ENCODE results near the gene PRDM16. TPM values are rescaled to one million over a fixed set of nuclear protein-coding genes. Genes with fewer than 3 reads are reported as not detected.
A peak's percentile ranks its signal among the peaks of the same experiment; 100 is the strongest.

The PRDM16 gene
- total RNA-seq, 1 donor from 2014 or later: 0.43 TPM

GRCh38 chr1:3060127-3060526 lies 8.9 kb upstream of the PRDM16 start:
- Mint-ChIP-seq H3K27ac (ENCODE audit: unreplicated experiment) (no peak overlapping the region), H3K36me3 (ENCODE audit: low read depth, unreplicated experiment) (no peaks in the 10 kb centered on the region), H3K9me3 (ENCODE audit: unreplicated experiment) (no peaks in the 10 kb centered on the region), H3K4me1 (ENCODE audit: low read depth, unreplicated experiment) (no peaks in the 10 kb centered on the region), H3K4me3 (ENCODE audit: unreplicated experiment) (no peak overlapping the region), H3K27me3 (ENCODE audit: low read depth, unreplicated experiment) (peaks cover 71% of the 10 kb centered on the region)
- Histone ChIP-seq H3K4me3 (ENCODE audit: insufficient read depth, low read depth, low read length) (no peak overlapping the region), H3K27me3 (ENCODE audit: insufficient read depth, low read length) (peaks cover 22% of the 10 kb centered on the region), H3K4me2 (ENCODE audit: low read length) (no peak overlapping the region), H4K20me1 (ENCODE audit: insufficient read depth, low read length) (peaks cover 10% of the 10 kb centered on the region), H3K36me3 (ENCODE audit: insufficient read depth, low read length) (no peaks in the 10 kb centered on the region), H3K9me3 (ENCODE audit: insufficient read depth, low read depth, low read length) (no peaks in the 10 kb centered on the region), H3K4me1 (ENCODE audit: insufficient read depth, low read length) (peaks cover 5% of the 10 kb centered on the region), H3K79me2 (ENCODE audit: insufficient read depth, low read length) (no peaks in the 10 kb centered on the region), H3K27ac (ENCODE audit: low read depth, low read length) (no peak overlapping the region), H3K9ac (ENCODE audit: low read length) (no peak overlapping the region), H2AFZ (ENCODE audit: low read depth, low read length) (no peak overlapping the region)
- TF ChIP-seq EZH2 (IDR thresholded peaks at IDR 0.05; ENCODE audit: insufficient read depth, low read length) (no peak), CTCF (IDR thresholded peaks at IDR 0.05; ENCODE audit: insufficient read depth, low read depth, low read length) (no peak)
- FAIRE-seq (no peak), DNase-seq (ENCODE audit: low read depth) (no peak)

DNA sequence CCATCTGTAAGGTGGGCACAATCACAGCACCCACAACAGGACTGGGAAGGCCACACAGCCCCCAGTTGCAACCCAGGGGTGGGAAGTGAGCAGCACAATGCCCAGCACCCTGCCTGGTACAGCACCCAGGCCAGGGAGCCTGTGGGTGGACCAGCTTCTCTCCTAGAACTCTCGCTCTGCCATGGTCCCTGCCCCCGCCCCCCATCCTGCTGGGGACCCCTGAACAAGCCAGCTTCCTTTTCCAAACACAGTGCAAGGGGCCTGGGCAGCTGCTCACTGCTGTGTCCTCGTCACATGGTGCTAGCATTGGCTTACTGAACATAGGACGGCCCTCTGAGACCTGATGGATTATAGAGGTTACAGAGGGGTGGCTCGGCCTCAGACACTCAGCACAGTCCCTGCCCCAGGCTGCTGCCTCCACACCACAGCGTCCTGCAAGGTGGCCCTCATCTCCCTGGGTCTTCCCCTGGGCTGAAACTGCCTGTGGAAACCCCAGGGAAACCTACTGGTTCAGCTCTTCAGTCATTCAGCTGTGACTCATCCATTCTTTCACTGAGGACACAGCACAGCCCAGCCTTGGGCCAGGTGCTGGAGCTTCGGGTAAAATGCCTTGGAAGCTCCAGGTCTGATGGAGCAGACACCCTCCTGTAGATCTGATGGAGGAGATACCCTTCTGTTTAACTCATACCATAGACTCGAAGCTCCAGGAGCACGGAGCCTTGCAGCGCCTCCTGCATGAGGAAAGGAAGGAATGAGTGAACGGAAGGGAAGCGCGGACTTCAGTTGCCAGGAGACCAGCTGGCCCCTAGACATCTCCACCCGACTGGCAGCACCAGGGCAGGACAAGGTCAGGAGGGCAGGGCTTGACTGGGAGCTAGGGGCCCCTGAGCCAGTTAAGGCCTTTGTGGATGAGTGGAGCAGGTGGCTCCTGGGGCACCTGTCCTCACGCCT lies 8.1 kb upstream of the PRDM16 start:
- Histone ChIP-seq H3K4me1 (ENCODE audit: insufficient read depth, low read length) (peaks cover 5% of the 10 kb centered on the region), H3K4me2 (ENCODE audit: low read length) (no peak overlapping the region), H2AFZ (ENCODE audit: low read depth, low read length) (no peak overlapping the region), H3K9me3 (ENCODE audit: insufficient read depth, low read depth, low read length) (no peaks in the 10 kb centered on the region), H3K9ac (ENCODE audit: low read length) (no peak overlapping the region), H3K27ac (ENCODE audit: low read depth, low read length) (no peak overlapping the region), H3K4me3 (ENCODE audit: insufficient read depth, low read depth, low read length) (no peak overlapping the region), H3K27me3 (ENCODE audit: insufficient read depth, low read length) (peaks cover 23% of the 10 kb centered on the region), H3K79me2 (ENCODE audit: insufficient read depth, low read length) (no peaks in the 10 kb centered on the region), H3K36me3 (ENCODE audit: insufficient read depth, low read length) (no peaks in the 10 kb centered on the region), H4K20me1 (ENCODE audit: insufficient read depth, low read length) (peaks cover 17% of the 10 kb centered on the region)
- FAIRE-seq: no peak
- peaks cover 69% of the 10 kb centered on the region for H3K27me3 Mint-ChIP-seq (ENCODE audit: low read depth, unreplicated experiment)
- peak; percentile 14 for DNase-seq (ENCODE audit: low read depth)
- no peak overlapping the region for H3K27ac Mint-ChIP-seq (ENCODE audit: unreplicated experiment)
- no peaks in the 10 kb centered on the region for H3K36me3 Mint-ChIP-seq (ENCODE audit: low read depth, unreplicated experiment)
- no peak overlapping the region for H3K4me3 Mint-ChIP-seq (ENCODE audit: unreplicated experiment)
- H3K4me1 Mint-ChIP-seq (ENCODE audit: low read depth, unreplicated experiment): no peaks in the 10 kb centered on the region
- H3K9me3 Mint-ChIP-seq (ENCODE audit: unreplicated experiment): no peaks in the 10 kb centered on the region
- TF ChIP-seq EZH2 (IDR thresholded peaks at IDR 0.05; ENCODE audit: insufficient read depth, low read length): no peak
- no peak for TF ChIP-seq CTCF (IDR thresholded peaks at IDR 0.05; ENCODE audit: insufficient read depth, low read depth, low read length)

DNA sequence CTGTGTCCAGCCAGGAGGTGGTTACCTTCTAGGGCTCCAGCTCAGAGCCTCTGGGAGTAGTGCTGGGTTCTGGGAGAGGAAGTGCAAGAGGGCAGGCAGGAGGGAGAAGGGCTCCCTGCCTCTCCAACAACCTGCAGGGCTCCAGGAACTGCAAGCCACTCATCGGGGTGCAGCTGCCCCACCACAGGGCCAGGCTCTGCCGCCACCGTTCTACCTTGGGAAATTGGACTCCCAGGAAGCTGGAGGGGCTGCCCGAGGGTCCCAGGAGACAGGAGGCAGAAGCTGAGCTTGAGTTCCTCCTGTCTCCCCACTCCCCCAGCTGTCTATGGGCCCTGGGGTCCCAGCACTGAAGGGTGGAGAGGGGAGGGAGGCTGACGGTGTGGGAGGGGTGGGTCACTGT lies 7.4 kb upstream of the PRDM16 start:
- no peak for FAIRE-seq

More for the DNA sequence above, 7.4 kb upstream of the PRDM16 start:
- Histone ChIP-seq H2AFZ (ENCODE audit: low read depth, low read length) (no peak overlapping the region), H3K4me2 (ENCODE audit: low read length) (no peak overlapping the region), H3K36me3 (ENCODE audit: insufficient read depth, low read length) (no peaks in the 10 kb centered on the region), H3K27ac (ENCODE audit: low read depth, low read length) (no peak overlapping the region), H3K9ac (ENCODE audit: low read length) (no peak overlapping the region), H4K20me1 (ENCODE audit: insufficient read depth, low read length) (peaks cover 24% of the 10 kb centered on the region), H3K79me2 (ENCODE audit: insufficient read depth, low read length) (peaks cover 5% of the 10 kb centered on the region), H3K4me3 (ENCODE audit: insufficient read depth, low read depth, low read length) (no peak overlapping the region), H3K4me1 (ENCODE audit: insufficient read depth, low read length) (peaks cover 5% of the 10 kb centered on the region), H3K27me3 (ENCODE audit: insufficient read depth, low read length) (peaks cover 23% of the 10 kb centered on the region), H3K9me3 (ENCODE audit: insufficient read depth, low read depth, low read length) (no peaks in the 10 kb centered on the region)
- Mint-ChIP-seq H3K9me3 (ENCODE audit: unreplicated experiment) (no peaks in the 10 kb centered on the region), H3K27ac (ENCODE audit: unreplicated experiment) (no peak overlapping the region), H3K27me3 (ENCODE audit: low read depth, unreplicated experiment) (peaks cover 69% of the 10 kb centered on the region), H3K4me3 (ENCODE audit: unreplicated experiment) (no peak overlapping the region), H3K4me1 (ENCODE audit: low read depth, unreplicated experiment) (no peaks in the 10 kb centered on the region), H3K36me3 (ENCODE audit: low read depth, unreplicated experiment) (no peaks in the 10 kb centered on the region)
- TF ChIP-seq EZH2 (IDR thresholded peaks at IDR 0.05; ENCODE audit: insufficient read depth, low read length) (no peak), CTCF (IDR thresholded peaks at IDR 0.05; ENCODE audit: insufficient read depth, low read depth, low read length) (no peak)
- no peak for DNase-seq (ENCODE audit: low read depth)

Data from astrocyte (in vitro differentiated cells and primary cell).